Renal pelvis (tissue), 4 donors: ENCODE data around the gene LSS. TPM values are rescaled to one million over a fixed set of nuclear protein-coding genes. Genes with fewer than 3 reads are reported as not detected.

Experiments used
- DNase-seq: peaks from one replicate; pipeline ENCODE4 v3.0.0-alpha.2; 2013
- polyA plus RNA-seq, 3 donors: library from polyadenylated mRNA; unstranded; fragments of 120-200 nt; gene quantifications; one replicate each; pipeline ENCODE4 v1.2.1, GENCODE V29; 2013; ENCODE audit not compliant: insufficient read length in 3 of 3

The LSS gene
- polyA plus RNA-seq, 3 donors: 33.9 to 58.9 (median 52.0) TPM

DNA sequence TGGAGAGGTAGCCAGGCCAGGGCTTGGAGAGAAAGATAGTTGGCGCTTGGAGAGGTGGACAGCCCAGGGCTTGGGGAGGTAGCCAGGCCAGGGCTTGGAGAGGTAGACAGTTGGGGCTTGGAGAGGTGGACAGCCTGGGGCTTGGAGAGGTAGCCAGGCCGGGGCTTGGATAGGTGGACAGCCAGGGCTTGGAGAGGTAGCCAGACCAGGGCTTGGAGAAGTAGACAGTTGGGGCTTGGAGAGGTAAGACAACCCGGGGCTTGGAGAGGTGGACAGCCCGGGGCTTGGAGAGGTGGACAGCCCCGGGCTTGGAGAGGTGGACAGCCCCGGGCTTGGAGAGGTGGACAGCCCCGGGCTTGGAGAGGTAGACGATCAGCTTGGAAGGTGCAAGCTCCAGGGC lies 7.7 kb downstream of the LSS start:
- no peak for DNase-seq

DNA sequence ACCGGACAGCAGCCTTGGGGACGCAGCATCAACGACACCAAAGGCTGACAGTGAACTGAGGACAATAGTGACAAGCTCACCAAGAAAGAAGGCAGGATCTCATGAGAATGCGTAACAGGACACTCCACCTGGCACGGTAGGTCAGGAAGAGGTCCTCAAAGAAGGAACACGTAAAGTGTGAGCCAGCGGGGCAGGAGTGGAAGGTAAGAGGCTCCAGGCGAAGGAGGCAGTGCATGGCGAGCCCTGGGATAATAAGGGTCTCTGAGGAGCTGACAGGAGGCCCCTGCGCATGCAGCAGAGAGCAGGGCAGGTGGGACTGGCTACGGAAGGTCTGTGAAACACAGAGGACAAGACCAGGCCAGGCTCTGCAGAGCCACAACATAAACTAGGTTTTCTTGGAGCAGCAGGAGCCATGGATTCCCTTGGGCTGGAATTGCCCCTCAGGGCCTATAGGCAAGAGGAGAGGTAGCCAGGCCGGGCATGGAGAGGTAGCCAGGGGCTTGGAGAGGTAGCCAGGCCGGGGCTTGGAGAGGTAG lies 8.2 kb downstream of the LSS start:
- no peak for DNase-seq

DNA sequence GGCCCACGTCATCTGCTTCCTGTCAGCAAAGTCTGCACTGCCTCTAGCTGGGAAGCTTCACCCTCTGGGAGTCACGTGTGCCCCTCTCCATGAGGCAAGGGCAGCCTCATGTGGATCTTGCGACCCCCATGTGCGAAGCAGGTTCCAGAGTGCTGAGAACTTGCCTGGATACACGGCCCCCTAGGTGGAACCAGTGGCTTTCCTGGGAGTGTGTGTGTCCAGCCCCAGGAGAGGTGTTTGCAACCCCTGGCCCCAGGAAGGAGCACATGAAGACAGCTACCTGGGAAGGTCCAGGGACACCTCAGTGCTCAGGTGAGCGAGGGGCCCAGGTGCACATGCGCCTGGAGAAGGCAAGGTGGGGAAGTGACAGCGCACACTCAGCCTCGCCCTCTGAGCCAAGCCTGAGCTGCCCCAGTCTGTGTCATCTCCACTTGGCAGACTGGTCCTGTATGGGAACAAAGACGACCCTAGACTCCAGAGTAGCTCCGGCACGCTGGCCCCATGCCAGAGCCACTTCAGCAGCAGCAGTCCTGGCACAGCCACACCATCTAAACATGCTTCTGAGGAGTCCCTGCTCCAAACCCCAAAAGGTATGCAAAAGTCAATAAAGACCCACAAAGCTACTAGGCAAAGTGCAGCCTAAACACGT lies 8.9 kb downstream of the LSS start:
- DNase-seq: no peak

DNA sequence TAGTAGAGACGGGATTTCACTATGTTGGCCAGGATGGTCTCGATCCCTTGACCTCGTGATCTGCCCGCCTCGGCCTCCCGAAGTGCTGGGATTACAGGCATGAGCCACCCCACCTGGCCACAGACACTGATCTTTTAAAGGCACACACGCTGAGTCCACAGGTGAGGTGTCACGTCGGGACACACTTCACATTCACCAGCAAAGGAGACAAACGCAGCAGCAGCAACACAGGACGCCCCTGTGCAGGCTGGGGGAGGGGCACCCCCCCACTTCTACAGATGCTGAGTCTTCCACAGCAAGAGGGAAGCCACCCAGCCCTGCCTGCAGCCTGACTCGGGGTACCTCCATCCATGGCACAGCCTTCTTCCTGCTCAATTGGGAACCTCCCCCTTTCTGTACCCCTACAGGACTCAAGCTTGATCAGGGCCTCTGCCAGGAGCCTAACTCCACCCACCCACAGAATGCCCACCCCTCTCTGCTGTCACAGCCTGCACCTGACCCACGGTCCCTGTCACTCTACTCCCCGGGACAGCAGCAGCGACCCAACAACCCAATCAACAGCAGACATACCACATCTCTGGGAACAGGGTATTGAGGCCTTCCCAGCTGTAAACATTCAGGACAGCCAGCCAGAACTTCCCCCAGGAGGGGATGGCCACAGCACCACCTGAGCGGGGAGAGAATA lies 9.5 kb downstream of the LSS start:
- no peak for DNase-seq

DNA sequence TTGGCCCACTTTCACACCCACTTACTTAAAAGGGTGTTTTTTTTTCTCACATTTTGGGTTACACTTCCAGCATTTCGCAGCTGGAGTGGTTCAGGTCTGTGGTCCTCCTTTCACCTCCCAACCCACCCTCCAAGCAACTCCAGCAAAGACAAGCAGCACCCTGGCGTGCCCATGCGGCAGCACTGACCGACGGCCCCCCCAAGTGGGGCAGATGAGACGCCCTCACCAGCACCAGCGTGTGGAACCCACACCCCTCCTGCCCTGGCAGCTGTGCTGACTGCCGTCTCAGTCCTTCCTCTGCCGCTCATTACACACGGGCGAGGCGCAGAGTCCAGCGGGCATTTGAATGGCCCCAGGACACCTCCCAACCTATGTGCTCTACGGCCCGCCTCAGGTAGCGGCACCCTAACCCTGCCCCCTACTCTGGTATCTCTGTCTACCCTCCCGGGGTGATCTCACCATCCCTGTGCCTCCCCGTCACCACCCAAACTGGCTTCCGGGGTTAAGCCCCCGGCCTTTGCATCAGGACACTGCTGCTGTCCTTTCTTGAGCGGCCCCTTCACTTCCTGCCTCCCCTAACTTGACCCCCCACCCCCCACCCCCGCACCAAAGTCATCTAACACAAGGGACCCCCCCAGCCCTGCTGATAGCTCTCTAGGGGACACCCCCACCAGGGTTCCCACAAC lies 10.9 kb downstream of the LSS start:
- DNase-seq: no peak

DNA sequence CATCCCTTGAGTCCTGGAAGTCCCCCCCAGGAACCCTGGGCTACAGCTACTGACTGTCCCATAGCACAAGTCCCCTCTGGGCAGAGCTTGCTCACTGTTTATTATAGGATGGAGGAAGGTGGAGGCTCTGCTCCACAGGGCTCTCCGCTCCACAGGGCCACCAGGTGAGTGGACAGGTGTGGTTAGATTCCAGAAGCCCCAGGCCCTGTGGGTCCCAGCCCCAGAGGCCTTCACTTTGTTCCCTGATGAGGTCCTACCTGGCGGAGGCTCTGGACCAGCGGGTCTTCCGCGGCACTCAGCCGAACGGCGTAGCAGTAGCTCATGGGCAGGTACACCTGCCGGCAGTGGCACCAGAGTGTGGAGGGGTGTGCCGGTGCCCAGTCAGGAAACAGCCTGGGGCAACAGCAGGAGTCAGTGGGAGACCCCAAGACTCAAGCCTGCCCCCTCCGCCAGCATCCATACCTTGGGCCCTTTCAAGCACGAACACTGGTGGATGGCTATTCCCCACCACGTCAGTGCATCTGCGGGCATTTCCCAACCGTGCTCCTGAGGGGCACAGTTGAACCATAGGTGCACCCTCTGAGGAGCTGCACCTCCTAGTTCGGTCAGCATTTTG lies 12.3 kb downstream of the LSS start:
- no peak for DNase-seq

DNA sequence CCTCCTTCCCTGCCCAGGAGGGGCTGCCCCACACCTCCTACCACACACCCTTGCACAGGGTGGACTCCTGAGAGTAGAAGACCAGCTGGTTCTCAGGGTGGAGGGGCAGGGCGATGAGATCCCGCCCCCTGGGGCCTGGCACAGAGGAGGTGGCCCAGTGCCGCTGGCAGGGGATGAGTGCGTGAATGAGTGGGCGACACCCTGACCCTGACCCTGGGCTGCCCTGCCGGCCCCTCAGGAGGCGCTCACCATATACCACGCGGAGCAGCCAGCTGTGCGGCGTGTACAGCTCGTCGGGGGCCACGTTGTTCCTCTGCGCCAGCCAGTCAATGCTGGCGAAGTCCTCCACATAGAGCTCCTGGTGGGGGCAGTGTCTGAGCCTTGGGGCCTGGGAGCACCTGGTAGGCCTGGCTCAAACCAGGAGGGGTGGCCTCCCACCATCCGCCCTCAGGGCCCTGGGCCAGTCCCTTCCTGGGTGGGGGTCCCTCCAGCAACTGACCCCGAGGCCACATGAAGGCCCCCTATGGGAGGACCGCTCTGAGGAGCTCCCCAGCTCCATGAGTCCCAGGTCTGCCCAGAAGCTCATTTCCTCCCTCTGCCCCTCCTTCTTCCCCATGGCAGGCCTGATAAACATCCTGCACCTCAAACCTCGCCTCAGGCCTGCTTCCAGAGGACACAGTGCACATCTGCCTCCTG lies 13.0 kb downstream of the LSS start:
- no peak for DNase-seq

DNA sequence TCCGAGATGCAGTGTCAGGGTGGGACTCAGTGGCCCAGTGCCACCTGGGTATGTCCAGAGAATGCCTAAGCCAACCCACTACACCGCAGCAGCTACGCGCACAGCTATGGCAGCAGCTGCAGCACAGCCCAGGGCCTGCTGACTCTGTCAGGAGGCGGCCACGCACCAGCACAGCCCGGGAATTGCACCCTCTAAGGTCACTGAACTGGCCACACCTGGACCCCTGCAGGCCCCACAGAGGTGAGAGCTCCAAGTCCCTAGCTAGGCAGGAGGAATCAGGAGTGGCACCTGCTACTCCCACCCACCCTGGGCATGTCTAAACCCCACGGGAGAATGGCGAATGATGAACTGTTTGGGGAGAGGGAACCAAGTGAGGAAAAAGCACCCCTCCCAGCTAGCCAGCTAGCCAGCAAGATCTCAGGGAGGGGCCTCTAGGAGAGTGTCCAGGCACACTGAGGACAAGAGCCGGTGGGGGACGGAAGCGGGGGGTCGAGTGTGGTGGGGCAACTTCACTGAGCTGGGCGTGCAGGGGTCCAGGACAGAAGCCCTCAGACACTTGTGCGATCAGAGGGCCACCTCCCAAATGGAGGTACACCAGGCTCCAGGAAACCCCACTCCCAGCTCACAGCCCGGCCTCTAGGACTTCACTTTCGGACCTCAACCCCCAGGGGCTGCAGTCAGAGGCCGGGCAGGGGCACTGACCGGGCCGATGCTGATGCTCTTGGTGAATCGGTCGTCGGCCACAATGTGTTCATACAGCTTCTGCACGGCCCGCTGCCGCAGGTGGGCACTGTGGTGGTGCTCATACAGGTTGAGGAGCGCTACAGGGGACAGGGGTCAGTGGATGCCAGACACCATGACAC lies 13.9 kb downstream of the LSS start:
- DNase-seq: no peak

DNA sequence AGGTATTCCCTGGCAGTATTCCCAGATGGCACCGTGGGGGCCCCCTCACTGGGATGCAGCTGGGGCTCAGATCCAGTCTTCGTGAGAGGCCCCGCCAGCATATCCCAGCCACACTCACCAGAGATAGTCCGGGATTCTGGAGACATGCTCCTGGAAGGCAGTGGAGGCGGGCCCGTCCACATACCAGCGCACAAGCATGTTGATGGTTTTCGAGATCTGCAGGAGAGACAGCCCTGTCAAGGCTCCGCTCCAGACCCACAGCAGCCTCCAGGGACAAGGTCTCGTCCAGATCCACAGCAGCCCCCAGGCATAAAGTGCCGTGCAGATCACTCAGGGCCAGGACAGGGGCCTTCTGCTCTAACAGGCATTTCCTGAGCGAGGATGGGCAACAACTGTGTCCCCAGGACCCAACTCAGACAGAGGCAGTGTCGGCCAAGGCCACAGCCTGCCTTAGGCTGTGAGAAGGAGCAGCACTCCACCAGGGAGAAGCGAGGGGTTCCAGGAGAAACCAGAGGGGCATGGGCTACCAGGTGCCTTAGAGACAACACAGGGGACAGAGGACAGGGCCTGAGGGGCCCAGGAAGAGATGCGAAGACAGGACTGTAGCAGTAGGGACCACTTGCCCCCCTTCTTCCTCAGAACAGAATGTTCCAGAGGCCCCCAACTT lies 14.8 kb downstream of the LSS start:
- no peak for DNase-seq

DNA sequence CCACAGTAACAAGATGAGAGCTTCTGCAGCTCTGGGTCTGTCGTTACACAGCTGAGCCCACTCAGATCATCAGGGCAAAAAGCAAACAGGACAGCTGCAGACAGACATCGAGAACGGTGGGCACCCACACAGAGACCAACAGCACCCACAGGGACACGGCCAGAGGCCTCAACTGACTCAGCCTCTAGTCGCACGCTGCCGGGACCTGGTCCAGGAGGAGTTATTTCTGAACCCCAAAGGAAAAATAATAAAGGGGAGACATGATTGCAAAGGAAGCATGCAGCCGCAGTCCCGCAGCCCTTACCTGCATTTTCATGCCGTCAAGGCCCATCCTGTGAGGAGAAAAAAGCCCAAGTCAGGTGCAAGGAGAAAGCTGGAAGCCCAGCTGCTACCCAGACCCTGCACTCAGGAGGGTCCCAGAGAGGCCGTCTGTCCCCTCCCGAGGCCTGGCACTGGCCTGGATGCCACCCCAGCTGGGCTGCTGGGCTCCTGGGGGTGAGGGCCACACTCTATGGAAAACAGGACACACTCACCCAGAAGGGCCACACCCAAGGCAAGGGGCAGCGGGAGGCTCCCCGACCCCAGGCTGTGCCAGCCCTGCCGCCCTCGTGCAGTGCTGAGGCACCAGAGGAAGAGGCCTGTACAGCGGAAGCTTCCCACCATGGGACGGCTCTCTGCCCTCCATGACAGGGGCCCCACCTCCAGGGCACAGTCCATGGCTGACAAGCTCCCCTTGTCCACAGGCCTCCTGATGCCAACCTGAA lies 15.7 kb downstream of the LSS start:
- no peak for DNase-seq

DNA sequence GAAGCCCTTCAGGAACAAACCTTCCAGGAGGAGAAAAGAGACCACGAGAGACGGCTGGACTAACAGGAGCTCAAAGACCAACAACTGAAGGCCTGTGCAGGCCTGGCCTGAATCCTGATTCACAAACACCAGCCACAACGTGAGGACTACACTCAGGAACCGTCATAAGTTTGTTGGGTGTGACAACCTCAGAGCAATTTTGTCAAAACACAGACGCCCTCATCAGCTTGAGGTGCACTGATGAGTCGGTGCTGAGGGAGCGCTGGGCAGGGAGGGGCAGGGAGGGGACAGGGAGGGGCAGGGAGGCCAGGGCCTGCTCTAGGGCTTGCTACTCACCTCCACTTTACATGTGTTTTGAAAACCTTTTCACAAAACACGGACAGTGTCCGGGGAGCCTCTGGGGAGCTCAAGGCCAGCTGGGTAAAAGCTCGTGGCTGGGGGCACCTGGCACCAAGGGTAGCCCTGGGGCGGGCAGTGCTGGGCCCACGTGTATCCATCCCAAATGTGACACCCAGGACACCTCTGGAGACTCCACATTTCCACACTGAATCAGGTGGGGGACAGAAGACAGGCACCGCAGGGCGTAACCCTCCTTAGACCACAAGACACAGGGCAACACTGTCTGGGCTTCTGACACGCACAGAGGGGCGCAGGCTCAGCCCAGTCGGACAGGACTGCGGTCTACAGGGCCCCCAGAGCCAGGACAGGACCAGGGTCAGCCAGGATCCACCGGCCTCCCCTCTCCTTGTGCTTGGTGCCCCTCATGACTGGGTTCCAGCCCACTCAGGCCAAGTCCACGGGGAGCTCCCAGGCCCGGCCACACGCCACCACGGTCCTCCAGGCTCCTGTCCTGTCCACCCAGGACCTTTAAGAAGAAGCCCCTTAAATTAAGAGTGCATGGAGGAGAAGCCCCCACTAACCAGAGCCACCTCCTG lies 16.5 kb downstream of the LSS start:
- no peak for DNase-seq

DNA sequence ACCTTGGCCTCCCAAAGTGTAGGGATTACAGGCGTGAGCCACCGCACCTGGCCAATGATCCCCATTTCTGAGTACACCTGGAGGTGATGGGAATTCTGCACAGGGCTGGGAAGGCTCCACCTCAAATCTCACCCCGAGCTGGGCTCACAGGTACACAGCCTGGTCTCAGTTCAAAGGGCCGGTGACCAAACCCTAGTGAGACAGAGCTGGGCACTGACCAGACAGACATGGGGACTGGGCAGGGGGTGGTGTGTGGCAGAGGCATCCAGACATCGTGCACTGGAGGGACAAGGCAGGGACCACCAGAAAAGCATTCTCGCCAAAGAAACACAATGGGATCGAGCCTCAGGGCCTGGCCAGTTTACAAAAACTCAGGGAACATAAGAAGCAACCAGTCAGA lies 17.2 kb downstream of the LSS start:
- DNase-seq: no peak

DNA sequence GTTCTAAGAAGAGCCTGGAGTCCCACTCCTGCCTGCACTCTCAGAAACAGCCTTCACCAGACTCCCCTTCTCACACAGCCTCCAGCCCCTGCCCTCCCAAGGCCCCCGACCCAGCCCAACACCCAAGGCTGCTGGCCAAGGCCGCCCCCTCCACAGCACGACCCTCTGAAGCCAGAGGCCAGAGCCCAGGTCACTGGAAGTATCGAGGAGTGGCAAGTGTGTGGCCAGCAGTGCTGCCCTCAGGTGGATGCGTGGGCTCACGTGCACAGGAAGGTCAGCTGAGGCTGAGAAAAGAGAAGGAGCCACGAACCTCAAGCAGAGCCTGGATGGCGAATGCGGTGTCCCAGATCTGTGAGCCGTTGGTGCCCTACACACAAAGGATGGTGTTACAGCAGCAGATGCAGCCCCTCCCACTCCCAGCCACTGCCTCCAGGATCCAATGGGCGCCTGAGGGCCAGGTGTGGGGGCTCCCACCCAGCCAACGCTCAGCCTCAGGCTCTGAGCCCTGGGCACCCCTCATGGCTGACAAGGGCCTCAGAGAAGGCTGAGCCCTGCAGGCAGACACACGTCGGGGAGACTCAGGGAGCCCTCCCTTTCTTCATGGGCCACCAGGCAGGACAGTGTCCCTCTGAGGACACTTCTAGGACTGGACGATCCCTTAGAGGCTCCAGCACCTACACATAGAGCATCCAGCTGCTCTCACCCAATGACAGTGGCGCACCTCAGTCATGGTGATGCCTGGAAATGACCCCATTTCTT lies 18.0 kb downstream of the LSS start:
- no peak for DNase-seq

DNA sequence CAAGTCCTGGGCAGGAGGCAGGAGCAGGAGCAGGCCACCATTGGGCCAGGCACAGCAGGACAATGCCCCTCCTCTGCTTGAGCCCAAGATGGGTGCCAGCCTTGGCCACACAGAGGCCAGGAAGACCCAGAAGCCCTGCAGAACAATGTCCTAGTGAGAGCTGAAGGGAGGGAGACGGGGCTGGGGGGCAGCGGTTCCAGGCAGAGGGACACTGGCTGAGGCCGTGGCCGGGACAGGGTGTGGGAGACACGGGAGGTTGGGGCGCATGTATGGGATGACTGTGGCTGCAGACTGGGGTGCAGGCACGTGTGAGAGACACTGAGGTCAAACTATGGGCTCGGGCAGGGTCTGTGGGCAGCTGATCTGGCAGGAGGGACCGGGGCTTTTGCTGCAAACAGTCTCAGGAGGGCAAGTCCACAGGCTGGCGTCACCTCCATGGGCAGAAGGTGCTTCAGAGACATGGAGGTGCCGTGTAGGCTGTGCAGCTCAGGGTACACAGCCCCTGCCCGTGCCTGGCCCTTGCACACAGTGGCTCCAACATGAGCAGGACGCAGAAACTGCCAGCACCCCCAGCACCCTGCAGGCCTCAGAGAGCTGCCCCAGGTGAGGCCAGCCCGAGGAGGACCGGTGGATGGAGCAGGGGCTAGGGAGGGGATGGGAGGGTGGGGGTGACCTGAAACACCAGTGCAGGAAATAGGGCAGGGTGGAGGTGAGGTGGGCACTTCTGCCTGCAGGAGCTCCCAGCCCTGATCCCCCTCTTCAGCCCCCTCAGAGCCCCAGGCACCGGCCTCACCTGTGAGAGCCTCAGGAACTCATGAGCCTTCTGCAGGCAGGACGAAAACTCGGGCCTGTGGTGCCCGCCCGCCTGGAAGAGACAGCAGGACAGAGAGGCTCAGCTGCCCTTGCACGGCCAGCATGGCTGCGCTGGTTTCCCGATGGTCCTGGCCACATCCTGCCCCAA lies 19.5 kb downstream of the LSS start:
- DNase-seq: no peak

DNA sequence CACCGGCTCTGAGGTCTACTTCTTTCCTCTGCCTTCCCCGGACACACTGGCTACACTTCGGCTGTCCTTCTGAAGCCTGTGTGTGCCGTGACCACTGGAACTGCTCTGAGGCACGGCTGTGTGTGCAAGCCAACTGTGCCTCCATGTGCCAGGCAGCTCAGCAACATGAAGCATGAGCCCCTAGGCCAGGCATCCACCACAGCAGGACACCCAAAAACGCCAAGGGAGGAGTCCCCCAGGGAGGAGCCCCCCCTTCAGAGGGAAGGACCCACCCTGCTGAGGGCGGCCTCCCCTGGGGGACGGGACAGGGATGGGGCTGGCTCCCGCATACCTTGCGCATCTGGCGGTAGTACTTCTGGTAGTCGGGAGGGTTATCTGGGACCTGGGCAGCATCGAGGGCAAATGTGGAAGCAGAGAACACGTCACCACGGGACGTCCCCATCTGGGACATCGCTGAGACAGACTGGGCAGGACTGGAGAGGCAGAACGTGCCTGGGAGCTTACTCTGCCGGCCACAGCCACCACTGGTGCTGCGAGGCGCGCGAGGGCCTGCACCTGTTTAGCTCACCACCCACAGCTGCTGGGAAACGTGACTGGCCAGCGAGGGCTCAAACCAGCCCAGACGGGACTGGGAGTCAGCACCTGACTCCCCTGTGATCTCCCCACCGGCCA lies 20.5 kb downstream of the LSS start:
- DNase-seq: no peak
